Lung (tissue), 12 donors: ENCODE results near the gene CHTF8. TPM values are rescaled to one million over a fixed set of nuclear protein-coding genes. Genes with fewer than 3 reads are reported as not detected.

Source experiments
- ATAC-seq: fragments of 200-7000 bp; cut with Tn5 transposase; one replicate; pipeline ENCODE4 v1.9.1; 2020; ENCODE audit warnings: moderate number of reproducible peaks; ENCODE audit not compliant: insufficient read depth, low FRiP score
- DNase-seq, 3 donors: peaks; one replicate each; pipeline ENCODE4 v3.0.0-alpha.2; 2013 to 2017
- H3K27ac ChIP-seq, 2 donors: one replicate each; pipeline ENCODE4 v1.5.1; 2013; ENCODE audit warnings: mild to moderate bottlenecking in 2 of 2, moderate library complexity in 2 of 2, control low read depth in 1 of 2, inconsistent platforms in 1 of 2, low read depth in 1 of 2, low read length in 1 of 2
- H3K27me3 ChIP-seq, 3 donors: one replicate each; pipeline ENCODE4 v1.5.1; 2013; ENCODE audit warnings: low read length in 2 of 3; ENCODE audit not compliant: control insufficient read depth in 3 of 3, insufficient read depth in 3 of 3
- H3K36me3 ChIP-seq, 4 donors: one replicate each; pipeline ENCODE4 v1.5.1; 2013; ENCODE audit warnings: low read length in 4 of 4, mild to moderate bottlenecking in 1 of 4, moderate library complexity in 1 of 4; ENCODE audit not compliant: control insufficient read depth in 4 of 4, insufficient read depth in 4 of 4
- H3K4me1 ChIP-seq, 5 donors: one replicate each; pipeline ENCODE4 v1.5.1; 2013; ENCODE audit warnings: low read length in 5 of 5, mild to moderate bottlenecking in 2 of 5, moderate library complexity in 1 of 5; ENCODE audit not compliant: control insufficient read depth in 5 of 5, insufficient read depth in 5 of 5
- H3K4me3 ChIP-seq: one replicate; pipeline ENCODE4 v1.5.1; 2013; ENCODE audit warnings: mild to moderate bottlenecking, control low read depth, moderate library complexity
- H3K9ac ChIP-seq, 2 donors: one replicate each; pipeline ENCODE4 v1.5.1; 2013; ENCODE audit warnings: low read length in 2 of 2, control low read depth in 1 of 2; ENCODE audit not compliant: insufficient read depth in 1 of 2
- H3K9me3 ChIP-seq, 4 donors: one replicate each; pipeline ENCODE4 v1.5.1; 2013; ENCODE audit warnings: low read length in 3 of 4, mild to moderate bottlenecking in 1 of 4, moderate library complexity in 1 of 4; ENCODE audit not compliant: control insufficient read depth in 4 of 4, insufficient read depth in 3 of 4
- CTCF ChIP-seq: IDR thresholded peaks from 2 replicates; pipeline ENCODE4 v1.5.1; 2012; ENCODE audit warnings: mild to moderate bottlenecking; ENCODE audit errors: control extremely low read depth, extremely low read depth
- WGBS, 2 donors: extraction: QIAGEN DNeasy Blood & Tissue Kit; methylation state at CpG; one replicate each; pipeline ENCODE4 v1.1.7; 2013; 5-methylcytosine and 5-hydroxymethylcytosine counted together
- polyA plus RNA-seq, 2 donors: library from polyadenylated mRNA; stranded (reverse); fragments of 200-250 nt; gene quantifications; one replicate each; pipeline ENCODE4 v1.2.1, GENCODE V29; 2013
- total RNA-seq, 2 donors: library from RNA; depleted of rRNA in 1 of 2; stranded (reverse); fragments of >200 nt in 1 of 2; gene quantifications; one replicate each; pipeline ENCODE4 v1.2.1, GENCODE V29; 2014 to 2021
- donor health status: control.
- donor health status: control.
- donor health status: Bipolar disorder and iron deficiency.
- donor health status: healthy.
- donor health status: DM: yes; HTN: yes; CAD: no.

CHTF8 gene
- total and polyA plus RNA-seq, 4 donors = 26.0 to 101 (median 81.5) TPM

DNA sequence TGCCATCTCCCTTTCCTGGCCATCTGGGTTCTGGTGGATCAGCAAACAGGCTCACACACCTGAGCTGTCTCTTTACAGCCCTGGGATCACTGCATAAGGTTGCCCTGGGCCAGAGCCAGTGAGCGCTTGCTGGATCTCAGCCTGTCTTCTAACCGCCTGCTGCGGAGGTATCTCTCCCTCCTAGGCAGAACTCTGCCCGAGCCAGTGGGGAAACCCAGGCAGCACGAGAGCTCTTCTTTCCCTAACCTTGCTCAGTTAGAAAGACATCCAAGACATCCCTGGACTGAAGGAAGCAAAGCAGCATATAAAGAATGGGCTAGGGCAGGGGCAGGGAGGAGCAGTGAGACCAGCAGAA, 20.5 kb downstream of the CHTF8 start:
- 74 to 90% methylated on average over 5 of the region's 5 CpGs for WGBS, 2 donors
- Histone ChIP-seq H3K9ac (no peak overlapping the region), H3K36me3 (peaks cover 0 to 33% (median 18%) of the 10 kb centered on the region in 4 donors), H3K27ac (no peak overlapping the region), H3K9me3 (no peaks in the 10 kb centered on the region), H3K4me3 (no peak overlapping the region), H3K27me3 (peaks cover 0 to 16% (median 8%) of the 10 kb centered on the region in 3 donors), H3K4me1 (peaks cover 0 to 22% (median 6%) of the 10 kb centered on the region in 5 donors)
- no peak for DNase-seq
- ATAC-seq = no peak
- no peak for TF ChIP-seq CTCF

- Histone ChIP-seq H3K9me3 (no peaks in the 10 kb centered on the region), H3K27me3 (peaks cover 0 to 18% (median 8%) of the 10 kb centered on the region in 3 donors), H3K4me1 (peaks cover 0 to 22% (median 6%) of the 10 kb centered on the region in 5 donors), H3K4me3 (no peak overlapping the region), H3K9ac (no peak overlapping the region), H3K27ac (no peak overlapping the region), H3K36me3 (peaks cover 0 to 33% (median 16%) of the 10 kb centered on the region in 4 donors)
- ATAC-seq (no peak), DNase-seq (no peak)
- WGBS, 2 donors = 73 to 78% methylated on average over 6 of the region's 6 CpGs
- no peak for TF ChIP-seq CTCF
These were observed 21.0 kb downstream of the CHTF8 start for GRCh38 chr16:69111216-69111875.

GRCh38 chr16:69110406-69110805, 22.0 kb downstream of the CHTF8 start:
- no peak overlapping the region for H3K9ac ChIP-seq
- DNase-seq = no peak
- H3K4me1 ChIP-seq = peaks cover 0 to 24% (median 6%) of the 10 kb centered on the region in 5 donors
- H3K27ac ChIP-seq = no peak overlapping the region
- H3K4me3 ChIP-seq = no peak overlapping the region
- ATAC-seq = no peak
- TF ChIP-seq CTCF = no peak
- WGBS, 2 donors = 81 to 94% methylated on average over 7 of the region's 7 CpGs
- peaks cover 0 to 29% (median 16%) of the 10 kb centered on the region in 4 donors for H3K36me3 ChIP-seq
- H3K9me3 ChIP-seq = no peaks in the 10 kb centered on the region
- H3K27me3 ChIP-seq = peaks cover 0 to 18% (median 8%) of the 10 kb centered on the region in 3 donors
